Stomach (tissue), 9 donors: ENCODE data around the gene TTC28. TPM values are rescaled to one million over a fixed set of nuclear protein-coding genes. Genes with fewer than 3 reads are reported as not detected.

Experiments
- DNase-seq, 2 donors: peaks; one replicate each; pipeline versions ENCODE4 v3.0.0 to v3.0.0-alpha.2; 2013 to 2019
- H3K27ac ChIP-seq, 5 donors: fragments of 200-600 bp in 4 of 5; sonication (generic) in 4 of 5; one replicate each; pipeline ENCODE4 v1.5.1; 2013 to 2019; ENCODE audit warnings: mild to moderate bottlenecking in 1 of 5, moderate library complexity in 1 of 5
- H3K27me3 ChIP-seq, 3 donors: fragments of 200-600 bp; sonication (generic); one replicate each; pipeline ENCODE4 v1.5.1; 2017 to 2019; ENCODE audit warnings: mixed run types in 1 of 3
- H3K36me3 ChIP-seq, 4 donors: fragments of 200-600 bp; sonication (generic); 1 replicate in 3 of 4; 2 replicates in 1 of 4; pipeline ENCODE4 v1.5.1; 2016 to 2019
- H3K4me1 ChIP-seq, 4 donors: fragments of 200-600 bp; sonication (generic); one replicate each; pipeline ENCODE4 v1.5.1; 2016 to 2019
- H3K4me3 ChIP-seq, 4 donors: fragments of 200-600 bp; sonication (generic) in 3 of 4; one replicate each; pipeline ENCODE4 v1.5.1; 2016 to 2019; ENCODE audit warnings: mild to moderate bottlenecking in 1 of 4
- H3K9me3 ChIP-seq, 4 donors: fragments of 200-600 bp; sonication (generic); one replicate each; pipeline ENCODE4 v1.5.1; 2016 to 2019
- CTCF ChIP-seq, 7 experiments: fragments of 450-650 bp in 4 of 7; fragments of 200-600 bp in 3 of 7; sonication (generic) in 3 of 7; IDR thresholded peaks; one replicate each; pipeline ENCODE4 v1.5.1; 2016 to 2019; ENCODE audit warnings: antibody characterized with exemption in 7 of 7, control low read depth in 2 of 7, mild to moderate bottlenecking in 1 of 7
- EP300 ChIP-seq: sonication (generic); formaldehyde crosslinking; IDR thresholded peaks from one replicate; pipeline ENCODE4 v1.6.1; 2017; ENCODE audit warnings: antibody characterized with exemption
- POLR2A ChIP-seq, 4 donors: fragments of 450-650 bp; IDR thresholded peaks; one replicate each; pipeline ENCODE4 v1.6.1; 2016; ENCODE audit warnings: antibody characterized with exemption in 4 of 4, control low read depth in 2 of 4, mild to moderate bottlenecking in 1 of 4, moderate library complexity in 1 of 4
- POLR2AphosphoS5 ChIP-seq, 3 donors: sonication (generic); formaldehyde crosslinking; IDR thresholded peaks; one replicate each; pipeline ENCODE4 v1.6.1; 2016; ENCODE audit warnings: antibody characterized with exemption in 3 of 3
- WGBS, 5 donors: extraction: QIAGEN DNeasy Blood & Tissue Kit in 3 of 5; methylation state at CpG; one replicate each; pipeline versions ENCODE4 v1.1.5 to v1.1.7; 2013 to 2018; 5-methylcytosine and 5-hydroxymethylcytosine counted together
- intact Hi-C: fragments of 100-400 bp; cut with DNase I; formaldehyde crosslinking; loops from one replicate; pipeline ENCODE4 v1.15.1; 2023; ENCODE audit warnings: low total_unique reads
- polyA plus RNA-seq, 3 donors: library from polyadenylated mRNA; stranded (reverse); fragments of 200-250 nt; gene quantifications; one replicate each; pipeline ENCODE4 v1.2.3, GENCODE V29; 2013
- total RNA-seq, 5 donors: library from RNA; depleted of rRNA; stranded (reverse); fragments of >200 nt; gene quantifications; one replicate each; pipeline versions ENCODE4 v1.1.0 to v1.2.3, GENCODE V29; 2014 to 2016
- donor health status: healthy with polysubstance abuse.
- donor health status: Bipolar disorder and iron deficiency.
- donor health status: healthy.

Gene TTC28
- total and polyA plus RNA-seq, 8 donors = 1.7 to 53.4 (median 24.6) TPM

- 84 to 90% (median 87%) methylated on average over 5 of the region's 5 CpGs for WGBS, 5 donors
- Histone ChIP-seq H3K36me3 (no peaks in the 10 kb centered on the region), H3K27me3 (no peaks in the 10 kb centered on the region), H3K4me1 (peaks cover 21 to 41% (median 31%) of the 10 kb centered on the region in 4 donors), H3K4me3 (no peak overlapping the region), H3K9me3 (no peaks in the 10 kb centered on the region), H3K27ac (no peak overlapping the region)
- intact Hi-C loops = loop anchor here (10.0 kb wide), 1 partner anchor 571 kb away; no protein-coding TSS in a partner anchor
- peak in 1 of 2 donors; percentile 7 for DNase-seq
- TF ChIP-seq POLR2A (IDR thresholded peaks at IDR 0.05) (no peak), CTCF (IDR thresholded peaks at IDR 0.05) (no peak), EP300 (no peak), POLR2AphosphoS5 (IDR thresholded peaks at IDR 0.05) (no peak)
Measured at GRCh38 chr22:28023774-28024173, 655.9 kb downstream of the TTC28 start.

GRCh38 chr22:28023036-28023435 lies 656.6 kb downstream of the TTC28 start:
- TF ChIP-seq EP300 (no peak), POLR2A (IDR thresholded peaks at IDR 0.05) (no peak), CTCF (IDR thresholded peaks at IDR 0.05) (no peak), POLR2AphosphoS5 (IDR thresholded peaks at IDR 0.05) (no peak)
- Histone ChIP-seq H3K4me1 (peaks cover 14 to 34% (median 23%) of the 10 kb centered on the region in 4 donors), H3K27me3 (no peaks in the 10 kb centered on the region), H3K27ac (no peak overlapping the region), H3K36me3 (no peaks in the 10 kb centered on the region), H3K4me3 (no peak overlapping the region), H3K9me3 (no peaks in the 10 kb centered on the region)
- WGBS, 5 donors = 89 to 98% (median 93%) methylated on average over 4 to 5 of the region's 5 CpGs
- intact Hi-C loops = loop anchor here (10.0 kb wide), 1 partner anchor 572 kb away; no protein-coding TSS in a partner anchor
- no peak for DNase-seq

- Histone ChIP-seq H3K4me3 (no peak overlapping the region), H3K27me3 (no peaks in the 10 kb centered on the region), H3K27ac (no peak overlapping the region), H3K36me3 (no peaks in the 10 kb centered on the region), H3K4me1 (peaks cover 5 to 25% (median 14%) of the 10 kb centered on the region in 4 donors), H3K9me3 (no peaks in the 10 kb centered on the region)
- TF ChIP-seq CTCF (IDR thresholded peaks at IDR 0.05) = no peak
- TF ChIP-seq POLR2A (IDR thresholded peaks at IDR 0.05) = no peak
- no peak for TF ChIP-seq EP300
- TF ChIP-seq POLR2AphosphoS5 (IDR thresholded peaks at IDR 0.05) = no peak
- DNase-seq = peak in 1 of 2 donors; percentile 21
- intact Hi-C loops = loop anchor here (10.0 kb wide), 1 partner anchor 573 kb away; no protein-coding TSS in a partner anchor
- WGBS, 5 donors = 88 to 91% (median 89%) methylated on average over 6 to 7 of the region's 7 CpGs
Measured at GRCh38 chr22:28021998-28022660, 657.5 kb downstream of the TTC28 start.

- H3K27ac ChIP-seq = no peak overlapping the region
- H3K9me3 ChIP-seq = no peaks in the 10 kb centered on the region
- peaks cover 3 to 20% (median 14%) of the 10 kb centered on the region in 4 donors for H3K4me1 ChIP-seq
- H3K36me3 ChIP-seq = no peaks in the 10 kb centered on the region
- H3K27me3 ChIP-seq = no peaks in the 10 kb centered on the region
- 83 to 92% (median 88%) methylated on average over 15 of the region's 15 CpGs for WGBS, 5 donors
- TF ChIP-seq EP300 (no peak), POLR2AphosphoS5 (IDR thresholded peaks at IDR 0.05) (no peak), POLR2A (IDR thresholded peaks at IDR 0.05) (no peak), CTCF (IDR thresholded peaks at IDR 0.05) (no peak)
- no peak overlapping the region for H3K4me3 ChIP-seq
- peak in 1 of 2 donors; percentile 20 for DNase-seq
- intact Hi-C loops = loop anchor here (10.0 kb wide), 1 partner anchor 573 kb away; no protein-coding TSS in a partner anchor
Measured at GRCh38 chr22:28021116-28021997, 658.3 kb downstream of the TTC28 start.
